Cardiac septum (tissue), 1 donor: Measurements from ENCODE around the gene PHAX. TPM values are rescaled to one million over a fixed set of nuclear protein-coding genes. Genes with fewer than 3 reads are reported as not detected.
"Not testable (repeated sequence)": the region's sequence is repeated elsewhere in the genome, so short reads cannot be mapped to it uniquely, and the experiment has no call there.

Source experiments
- DNase-seq: peaks from one replicate; pipeline ENCODE4 v3.0.0-alpha.2; 2020; ENCODE audit warnings: low spot score
- intact Hi-C: fragments of 100-400 bp; cut with DNase I; formaldehyde crosslinking; loops from one replicate; pipeline ENCODE4 v1.14.0; 2022
- total RNA-seq: library from RNA; stranded (reverse); fragmentation: NEBNext Ultra II Directional; extraction: Animal tissue kit (Norgen Biotek cat#: 25700); gene quantifications from one replicate; pipeline ENCODE4 v1.2.1, GENCODE V29; 2021
- donor health status: DM: no; HTN: no; CAD: no.

Gene PHAX
- total RNA-seq, 1 donor from 2014 or later = 30.1 TPM

- intact Hi-C loops, DNase-seq: not testable (repeated sequence)
Measured at GRCh38 chr5:126649057-126649456, 48.3 kb downstream of the PHAX start.

GRCh38 chr5:126649709-126650108 lies 49.0 kb downstream of the PHAX start:
- intact Hi-C loops = loop anchor here (10.0 kb wide), 1 partner anchor 665 kb away; no protein-coding TSS in a partner anchor
- not testable (repeated sequence) for DNase-seq

- intact Hi-C loops = loop anchor here (10.0 kb wide), 1 partner anchor 664 kb away; no protein-coding TSS in a partner anchor
- DNase-seq = no peak
Measured at GRCh38 chr5:126650463-126650862, 49.7 kb downstream of the PHAX start.

GRCh38 chr5:126651013-126651577 lies 50.3 kb downstream of the PHAX start:
- no peak for DNase-seq
- intact Hi-C loops = loop anchor here (10.0 kb wide), 1 partner anchor 664 kb away; no protein-coding TSS in a partner anchor

GRCh38 chr5:126656401-126657007 lies 55.8 kb downstream of the PHAX start:
- intact Hi-C loops = loop anchor here (5.0 to 10.0 kb wide), 2 partner anchors 121 to 658 kb away; partner anchors contain the start of gene LMNB1
- no peak for DNase-seq

GRCh38 chr5:126658561-126658960 lies 57.8 kb downstream of the PHAX start:
- intact Hi-C loops = loop anchor here (5.0 to 10.0 kb wide), 2 partner anchors 119 to 656 kb away; partner anchors contain the start of gene LMNB1
- DNase-seq = no peak

GRCh38 chr5:126659805-126660482 lies 59.2 kb downstream of the PHAX start:
- intact Hi-C loops = loop anchor here (5.0 to 10.0 kb wide), 2 partner anchors 117 to 655 kb away; partner anchors contain the start of gene LMNB1
- DNase-seq = no peak

- DNase-seq = no peak
- intact Hi-C loops = no loop called here
Measured at GRCh38 chr5:126664586-126664985, 63.8 kb downstream of the PHAX start.

- DNase-seq, intact Hi-C loops: not testable (repeated sequence)
Measured at GRCh38 chr5:126670109-126670508, 69.4 kb downstream of the PHAX start.

- DNase-seq, intact Hi-C loops: not testable (repeated sequence)
Measured at GRCh38 chr5:126671681-126672080, 70.9 kb downstream of the PHAX start.

- no peak for DNase-seq
- intact Hi-C loops = no loop called here
Measured at GRCh38 chr5:126673477-126673876, 72.7 kb downstream of the PHAX start.

GRCh38 chr5:126674145-126674544 lies 73.4 kb downstream of the PHAX start:
- intact Hi-C loops = no loop called here
- DNase-seq = no peak

- intact Hi-C loops = no loop called here
- no peak for DNase-seq
Measured at GRCh38 chr5:126675338-126675737, 74.6 kb downstream of the PHAX start.

GRCh38 chr5:126676195-126676624 lies 75.5 kb downstream of the PHAX start:
- intact Hi-C loops = loop anchor here (1.0 kb wide), 1 partner anchor 104 kb away; no protein-coding TSS in a partner anchor
- DNase-seq = no peak

Other genes starting within 250 kb of the PHAX start
- gene GRAMD2B, start 177.5 kb upstream of the PHAX start, total RNA-seq = 33.4 TPM
- 26.4 TPM for gene ALDH7A1, start 5.7 kb upstream of the PHAX start, total RNA-seq
- gene LMNB1, start 176.2 kb downstream of the PHAX start, total RNA-seq = 3.0 TPM